T1000 (cell line): Measurements from ENCODE around the gene TCL1B.
"Not testable (repeated sequence)": the region's sequence is repeated elsewhere in the genome, so short reads cannot be mapped to it uniquely, and the experiment has no call there.

Source experiments
- DNase-seq: peaks from one replicate; lab custom pipeline; 2025; ENCODE audit warnings: mixed read lengths; lab: John Stamatoyannopoulos, UW

Gene TCL1B

GRCh38 chr14:95685978-95686922 lies at the start of gene TCL1B:
Gene TCL1B (plus strand): TSS chr14:95686426. CDS start chr14:95686468, 42 bp downstream.
- DNase-seq, result no peak

- DNase-seq, result no peak
Measured at GRCh38 chr14:95644981-95645380, 41.2 kb upstream of the TCL1B start.

- no peak for DNase-seq
Measured at GRCh38 chr14:95645389-95645996, 40.7 kb upstream of the TCL1B start.

GRCh38 chr14:95647926-95648325 lies 38.3 kb upstream of the TCL1B start:
- DNase-seq, result no peak

- DNase-seq, result no peak
Measured at GRCh38 chr14:95649230-95649629, 37.0 kb upstream of the TCL1B start.

GRCh38 chr14:95651028-95651427 lies 35.2 kb upstream of the TCL1B start:
- no peak for DNase-seq

GRCh38 chr14:95651821-95652583 lies 34.2 kb upstream of the TCL1B start:
- DNase-seq, result no peak

- DNase-seq, result no peak
Measured at GRCh38 chr14:95652690-95653089, 33.5 kb upstream of the TCL1B start.

- DNase-seq, result no peak
Measured at GRCh38 chr14:95655461-95655860, 30.8 kb upstream of the TCL1B start.

GRCh38 chr14:95656634-95657033 lies 29.6 kb upstream of the TCL1B start:
- DNase-seq, result no peak

- no peak for DNase-seq
Measured at GRCh38 chr14:95657454-95657853, 28.8 kb upstream of the TCL1B start.

GRCh38 chr14:95659293-95659989 lies 26.8 kb upstream of the TCL1B start:
- DNase-seq, result no peak

GRCh38 chr14:95659990-95660385 lies 26.2 kb upstream of the TCL1B start:
- DNase-seq, result no peak

GRCh38 chr14:95660651-95661515 lies 25.3 kb upstream of the TCL1B start:
- DNase-seq, result no peak

- DNase-seq, result no peak
Measured at GRCh38 chr14:95662376-95663186, 23.6 kb upstream of the TCL1B start.

- DNase-seq, result no peak
Measured at GRCh38 chr14:95663226-95663797, 22.9 kb upstream of the TCL1B start.

- DNase-seq, result no peak
Measured at GRCh38 chr14:95664066-95664465, 22.2 kb upstream of the TCL1B start.

- no peak for DNase-seq
Measured at GRCh38 chr14:95664546-95664945, 21.7 kb upstream of the TCL1B start.

- not testable (repeated sequence) for DNase-seq
Measured at GRCh38 chr14:95665530-95665929, 20.7 kb upstream of the TCL1B start.

- DNase-seq, result no peak
Measured at GRCh38 chr14:95666450-95666849, 19.8 kb upstream of the TCL1B start.
